ENCODE data around the gene ZCCHC14.
"Not testable (repeated sequence)": the region's sequence is repeated elsewhere in the genome, so short reads cannot be mapped to it uniquely, and the experiment has no call there.

ZCCHC14 gene

GRCh38 chr16:87525352-87525751 is 32.5 kb upstream of the ZCCHC14 start:
- TF ChIP-seq CTCF (IDR thresholded peaks at IDR 0.05; ENCODE audit: insufficient read depth, low read depth, low read length, missing control alignments): no peak
- DNase-seq (ENCODE audit: low read depth): no peak
- H3K4me3 ChIP-seq (ENCODE audit: low read depth, low read length): no peak overlapping the region

GRCh38 chr16:87524407-87524806 is 31.6 kb upstream of the ZCCHC14 start:
- H3K4me3 ChIP-seq (ENCODE audit: low read depth, low read length): no peak overlapping the region
- no peak for DNase-seq (ENCODE audit: low read depth)
- TF ChIP-seq CTCF (IDR thresholded peaks at IDR 0.05; ENCODE audit: insufficient read depth, low read depth, low read length, missing control alignments): no peak

- not testable (repeated sequence) for DNase-seq (ENCODE audit: low read depth); H3K4me3 ChIP-seq (ENCODE audit: low read depth, low read length)
These were observed 30.8 kb upstream of the ZCCHC14 start for GRCh38 chr16:87523605-87524004.

GRCh38 chr16:87521764-87522163 is 28.9 kb upstream of the ZCCHC14 start:
- DNase-seq (ENCODE audit: low read depth): not testable (repeated sequence)

GRCh38 chr16:87519170-87519569 is 26.3 kb upstream of the ZCCHC14 start:
- DNase-seq (ENCODE audit: low read depth); H3K4me3 ChIP-seq (ENCODE audit: low read depth, low read length): not testable (repeated sequence)

More at GRCh38 chr16:87521764-87522163, 28.9 kb upstream of the ZCCHC14 start:
- H3K4me3 ChIP-seq (ENCODE audit: low read depth, low read length): not testable (repeated sequence)

GRCh38 chr16:87518430-87519051 is 25.7 kb upstream of the ZCCHC14 start:
- not testable (repeated sequence) for H3K4me3 ChIP-seq (ENCODE audit: low read depth, low read length); DNase-seq (ENCODE audit: low read depth)

GRCh38 chr16:87517610-87518429 is 25.0 kb upstream of the ZCCHC14 start:
- not testable (repeated sequence) for H3K4me3 ChIP-seq (ENCODE audit: low read depth, low read length); DNase-seq (ENCODE audit: low read depth)

GRCh38 chr16:87516361-87516760 is 23.5 kb upstream of the ZCCHC14 start:
- H3K4me3 ChIP-seq (ENCODE audit: low read depth, low read length): no peak overlapping the region
- TF ChIP-seq CTCF (IDR thresholded peaks at IDR 0.05; ENCODE audit: insufficient read depth, low read depth, low read length, missing control alignments): no peak
- no peak for DNase-seq (ENCODE audit: low read depth)

- TF ChIP-seq CTCF (IDR thresholded peaks at IDR 0.05; ENCODE audit: insufficient read depth, low read depth, low read length, missing control alignments): no peak
- no peak overlapping the region for H3K4me3 ChIP-seq (ENCODE audit: low read depth, low read length)
- no peak for DNase-seq (ENCODE audit: low read depth)
These were observed 22.9 kb upstream of the ZCCHC14 start for GRCh38 chr16:87515475-87516330.

- H3K4me3 ChIP-seq (ENCODE audit: low read depth, low read length); DNase-seq (ENCODE audit: low read depth): not testable (repeated sequence)
These were observed 17.0 kb upstream of the ZCCHC14 start for GRCh38 chr16:87509778-87510177.

All from GM12865 (cell line).